Activated B cell treated with CpG ODN at 0.5 μM for 24 hours (primary cell): ENCODE measurements around the gene KCNMA1. TPM values are rescaled to one million over a fixed set of nuclear protein-coding genes. Genes with fewer than 3 reads are reported as not detected.

ENCODE experiments used
- ATAC-seq: fragments of 200-7000 bp; cut with Tn5 transposase; one replicate; pipeline ENCODE4 v1.10.0; 2021; ENCODE audit warnings: low read depth, mild to moderate bottlenecking, moderate library complexity
- CTCF ChIA-PET: fragments of 350-600 bp; sonication (Branson Sonifier 250); formaldehyde crosslinking; loops from one replicate; lab custom pipeline; 2021; ENCODE audit warnings: antibody characterized with exemption; lab: Charles Lee
- POLR2A ChIA-PET: fragments of 350-600 bp; sonication (Branson Sonifier 250); formaldehyde crosslinking; loops from one replicate; lab custom pipeline; 2021; ENCODE audit warnings: antibody characterized with exemption; lab: Charles Lee
- DNase-seq: peaks from one replicate; pipeline ENCODE4 v3.0.0; 2022
- H3K27ac Mint-ChIP-seq: one replicate; pipeline ENCODE4 v1.8.0; 2020; ENCODE audit warnings: mixed read lengths
- H3K27me3 Mint-ChIP-seq: one replicate; pipeline ENCODE4 v1.8.0; 2021; ENCODE audit warnings: mixed read lengths
- H3K36me3 Mint-ChIP-seq: one replicate; pipeline ENCODE4 v1.8.0; 2021; ENCODE audit warnings: low read depth, mixed read lengths
- H3K4me1 Mint-ChIP-seq: one replicate; pipeline ENCODE4 v1.8.0; 2021; ENCODE audit warnings: mixed read lengths
- H3K4me3 Mint-ChIP-seq: one replicate; pipeline ENCODE4 v1.8.0; 2020; ENCODE audit warnings: mild to moderate bottlenecking, mixed read lengths
- H3K9me3 Mint-ChIP-seq: one replicate; pipeline ENCODE4 v1.8.0; 2020; ENCODE audit warnings: mixed read lengths
- intact Hi-C: fragments of 100-400 bp; cut with micrococcal nuclease; formaldehyde crosslinking; loops from one replicate; pipeline ENCODE4 v1.15.1; 2024
- total RNA-seq: library from RNA; stranded (reverse); gene quantifications from 2 replicates; pipeline ENCODE4 v1.2.3, GENCODE V29; 2022
- TF ChIP-seq, protein P1 (sequence below): fragments of 200-600 bp; IDR thresholded peaks from one replicate; pipeline ENCODE4 v1.8.0; 2022; ENCODE audit warnings: antibody characterized with exemption, mild to moderate bottlenecking

The KCNMA1 gene
- total RNA-seq, 1 donor from 2014 or later = 3.7 TPM

DNA sequence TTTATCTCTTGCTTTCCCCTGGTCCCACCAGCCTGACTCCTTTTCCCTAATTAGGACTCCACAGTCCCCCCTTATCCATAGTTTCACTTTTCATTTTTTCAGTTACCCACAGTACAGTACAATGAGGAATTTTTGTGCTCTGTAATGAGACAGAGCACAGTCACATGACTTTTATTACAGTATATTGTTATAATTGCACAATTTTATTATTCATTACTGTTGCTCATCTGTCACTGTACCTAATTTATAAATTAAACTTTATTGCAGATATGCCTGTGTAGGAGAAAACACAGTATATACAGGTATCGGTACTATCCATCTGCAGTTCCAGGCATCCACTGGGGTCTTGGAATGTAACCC, 125.4 kb downstream of the KCNMA1 start:
- no peak for DNase-seq
- no peaks in the 10 kb centered on the region for H3K4me1 Mint-ChIP-seq
- no peak for ATAC-seq
- CTCF ChIA-PET = no interaction called here
- no peak overlapping the region for H3K27ac Mint-ChIP-seq
- H3K9me3 Mint-ChIP-seq = no peaks in the 10 kb centered on the region
- H3K27me3 Mint-ChIP-seq = peaks cover 2% of the 10 kb centered on the region
- POLR2A ChIA-PET = no interaction called here
- no peak overlapping the region for H3K4me3 Mint-ChIP-seq
- H3K36me3 Mint-ChIP-seq = no peaks in the 10 kb centered on the region
- intact Hi-C loops = no loop called here
- TF ChIP-seq, protein P1, sequence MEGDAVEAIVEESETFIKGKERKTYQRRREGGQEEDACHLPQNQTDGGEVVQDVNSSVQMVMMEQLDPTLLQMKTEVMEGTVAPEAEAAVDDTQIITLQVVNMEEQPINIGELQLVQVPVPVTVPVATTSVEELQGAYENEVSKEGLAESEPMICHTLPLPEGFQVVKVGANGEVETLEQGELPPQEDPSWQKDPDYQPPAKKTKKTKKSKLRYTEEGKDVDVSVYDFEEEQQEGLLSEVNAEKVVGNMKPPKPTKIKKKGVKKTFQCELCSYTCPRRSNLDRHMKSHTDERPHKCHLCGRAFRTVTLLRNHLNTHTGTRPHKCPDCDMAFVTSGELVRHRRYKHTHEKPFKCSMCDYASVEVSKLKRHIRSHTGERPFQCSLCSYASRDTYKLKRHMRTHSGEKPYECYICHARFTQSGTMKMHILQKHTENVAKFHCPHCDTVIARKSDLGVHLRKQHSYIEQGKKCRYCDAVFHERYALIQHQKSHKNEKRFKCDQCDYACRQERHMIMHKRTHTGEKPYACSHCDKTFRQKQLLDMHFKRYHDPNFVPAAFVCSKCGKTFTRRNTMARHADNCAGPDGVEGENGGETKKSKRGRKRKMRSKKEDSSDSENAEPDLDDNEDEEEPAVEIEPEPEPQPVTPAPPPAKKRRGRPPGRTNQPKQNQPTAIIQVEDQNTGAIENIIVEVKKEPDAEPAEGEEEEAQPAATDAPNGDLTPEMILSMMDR = no peak

DNA sequence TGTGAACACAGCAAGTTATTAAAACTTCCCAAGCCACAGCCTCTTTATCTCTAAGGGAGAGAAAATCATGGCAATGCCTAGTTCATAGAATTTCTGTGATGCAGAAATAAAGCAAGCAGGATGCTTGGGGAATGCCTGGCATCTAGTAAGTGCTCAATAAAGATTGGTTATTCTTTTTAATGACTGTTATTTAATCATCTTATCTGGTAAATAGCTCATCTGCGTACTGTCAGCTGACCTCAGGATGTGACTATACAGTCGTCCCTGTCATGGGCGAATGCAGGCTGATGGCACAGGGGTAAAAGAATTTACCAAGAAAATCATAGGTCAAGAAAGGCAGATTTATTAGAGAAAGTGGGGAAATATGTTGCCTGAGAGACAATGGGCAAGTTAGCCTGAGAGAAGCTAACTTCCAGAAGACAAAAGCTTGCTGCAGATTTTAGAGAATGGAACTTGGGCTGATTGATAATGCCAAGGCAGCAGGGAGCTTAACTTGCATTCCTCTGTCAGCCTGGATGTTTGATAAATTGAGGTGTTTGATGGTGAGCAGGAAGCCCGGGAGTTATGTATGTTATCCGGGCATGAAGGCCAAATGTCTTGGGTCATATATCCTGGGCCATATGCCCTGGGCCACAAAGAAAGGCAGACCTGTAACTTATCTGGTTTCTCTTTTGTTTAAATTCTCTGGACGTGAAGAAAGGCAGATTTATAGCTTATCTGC, 126.0 kb downstream of the KCNMA1 start:
- H3K27me3 Mint-ChIP-seq = peaks cover 2% of the 10 kb centered on the region
- H3K36me3 Mint-ChIP-seq = no peaks in the 10 kb centered on the region
- H3K27ac Mint-ChIP-seq = no peak overlapping the region

DNA sequence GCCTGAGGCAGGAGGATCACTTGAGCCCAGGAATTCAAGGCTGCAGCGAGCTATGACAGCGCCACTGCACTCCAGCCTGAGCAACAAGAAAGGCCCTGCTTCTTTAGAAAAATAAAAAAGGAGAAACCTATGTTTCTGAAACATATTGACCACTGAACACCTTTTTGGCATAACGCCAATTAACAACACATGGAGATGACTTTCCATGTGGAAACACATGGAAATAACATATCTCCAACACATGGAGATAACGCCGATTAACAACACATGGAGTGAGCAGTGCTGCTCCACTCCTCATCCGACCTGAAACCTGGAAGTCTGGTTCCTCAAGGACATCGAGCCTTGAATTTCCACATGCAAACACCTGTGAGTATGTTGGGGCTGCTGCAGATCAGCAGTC, 126.9 kb downstream of the KCNMA1 start:
- ChIA-PET POLR2A (no interaction called here), CTCF (no interaction called here)
- no peaks in the 10 kb centered on the region for H3K4me1 Mint-ChIP-seq
- DNase-seq (no peak), ATAC-seq (no peak)
- intact Hi-C loops = no loop called here
- no peak overlapping the region for H3K4me3 Mint-ChIP-seq
- H3K9me3 Mint-ChIP-seq = no peaks in the 10 kb centered on the region
- no peaks in the 10 kb centered on the region for H3K36me3 Mint-ChIP-seq
- H3K27me3 Mint-ChIP-seq = peaks cover 2% of the 10 kb centered on the region
- TF ChIP-seq, protein P1 = no peak
- H3K27ac Mint-ChIP-seq = no peak overlapping the region

More for the DNA sequence above, 126.0 kb downstream of the KCNMA1 start:
- DNase-seq (no peak), ATAC-seq (no peak)
- no peak overlapping the region for H3K4me3 Mint-ChIP-seq
- intact Hi-C loops = no loop called here
- POLR2A ChIA-PET = no interaction called here
- no peaks in the 10 kb centered on the region for H3K9me3 Mint-ChIP-seq
- CTCF ChIA-PET = no interaction called here
- no peaks in the 10 kb centered on the region for H3K4me1 Mint-ChIP-seq
- TF ChIP-seq, protein P1 = no peak

DNA sequence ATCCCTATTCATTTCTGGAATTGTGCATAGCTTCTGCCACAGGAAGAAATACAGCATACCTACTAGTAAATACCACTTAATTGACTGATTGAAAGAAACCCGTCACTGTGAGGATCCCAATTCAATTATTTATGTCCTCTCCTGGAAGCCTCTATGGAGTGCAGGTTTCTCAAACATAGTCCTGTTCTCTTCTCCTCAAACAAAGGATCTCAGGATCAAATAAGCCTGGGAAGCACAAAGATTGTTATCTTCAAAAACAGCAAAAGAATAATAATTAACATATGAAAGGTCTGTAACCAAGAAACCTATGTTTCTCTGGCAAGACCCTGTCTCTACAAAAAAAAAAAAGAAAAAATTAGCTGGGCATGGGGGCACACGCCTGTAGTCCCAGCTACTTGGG, 127.3 kb downstream of the KCNMA1 start:
- DNase-seq = no peak
- Mint-ChIP-seq H3K9me3 (no peaks in the 10 kb centered on the region), H3K4me3 (no peak overlapping the region), H3K36me3 (no peaks in the 10 kb centered on the region), H3K4me1 (no peaks in the 10 kb centered on the region), H3K27me3 (peaks cover 2% of the 10 kb centered on the region), H3K27ac (no peak overlapping the region)
- ATAC-seq = no peak
- ChIA-PET POLR2A (no interaction called here), CTCF (no interaction called here)
- TF ChIP-seq, protein P1 = no peak
- intact Hi-C loops = no loop called here

- ATAC-seq (no peak), DNase-seq (no peak)
- peaks cover 2% of the 10 kb centered on the region for H3K27me3 Mint-ChIP-seq
- no peaks in the 10 kb centered on the region for H3K9me3 Mint-ChIP-seq
- intact Hi-C loops = no loop called here
- CTCF ChIA-PET = no interaction called here
- H3K4me3 Mint-ChIP-seq = no peak overlapping the region
- H3K36me3 Mint-ChIP-seq = no peaks in the 10 kb centered on the region
- no peaks in the 10 kb centered on the region for H3K4me1 Mint-ChIP-seq
- POLR2A ChIA-PET = interaction anchor here (0.7 kb wide), 1 partner anchor 9 kb away, joined by 3 read pairs; no protein-coding TSS in a partner anchor
- TF ChIP-seq, protein P1 = no peak
- no peak overlapping the region for H3K27ac Mint-ChIP-seq
Measured at GRCh38 chr10:77509391-77509790, 128.2 kb downstream of the KCNMA1 start.
